Activated T-helper 1 cell treated with anti-CD3 and anti-CD28 coated beads, Interleukin-2, amount 50 U/mL, for 16 hours (primary cell): Measurements from ENCODE around the gene SEMA3C.

Experiments
- DNase-seq, 2 donors: peaks; one replicate each; pipeline ENCODE4 v3.0.0-alpha.2; 2020; ENCODE audit warnings: low read depth in 1 of 2, low spot score in 1 of 2

The SEMA3C gene

DNA sequence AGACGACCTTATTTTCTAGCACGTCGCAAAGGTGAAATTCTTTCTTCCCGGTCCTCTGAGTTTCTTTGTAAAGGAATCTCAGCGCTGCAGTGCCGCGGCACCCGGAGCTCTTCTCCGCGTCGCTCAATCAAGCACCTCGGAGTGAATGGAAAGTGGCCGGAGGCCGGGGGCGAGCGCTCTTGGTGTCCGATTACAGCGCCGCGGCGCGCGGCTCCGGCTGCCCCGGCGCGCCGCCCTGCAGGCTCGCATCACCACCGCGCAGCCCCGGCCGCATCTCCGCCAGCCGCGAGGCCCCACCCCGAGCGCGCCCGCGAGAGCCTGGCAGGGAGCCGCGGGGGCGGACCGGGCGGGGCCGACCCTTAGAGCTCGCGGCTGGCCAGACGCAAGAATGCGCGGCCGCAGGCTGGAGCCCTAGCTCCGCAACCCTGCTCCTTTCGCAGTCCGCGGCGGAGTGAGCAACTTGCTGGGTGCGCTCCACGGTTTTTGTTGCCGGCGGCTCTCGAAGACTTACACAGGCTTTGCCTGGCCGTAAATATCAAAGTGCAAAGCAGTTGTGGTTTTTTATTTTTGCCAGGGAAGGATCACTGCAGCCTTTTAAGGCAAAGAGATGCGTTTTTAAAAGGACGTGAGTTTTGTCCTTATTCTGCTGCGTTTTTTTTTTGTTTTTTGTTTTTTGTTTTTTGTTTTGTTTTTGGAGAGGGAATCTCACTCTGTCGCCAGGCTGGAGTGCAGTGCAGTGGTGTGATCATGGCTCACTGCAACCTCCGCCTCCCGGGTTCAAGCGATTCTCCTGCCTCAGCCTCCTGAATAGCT lies at the start of gene SEMA3C:
Gene SEMA3C (minus strand): TSS at position 143 of the 813 bp plus-strand sequence. CDS start 2,270 bp downstream, outside the sequence.
- no peak for DNase-seq

DNA sequence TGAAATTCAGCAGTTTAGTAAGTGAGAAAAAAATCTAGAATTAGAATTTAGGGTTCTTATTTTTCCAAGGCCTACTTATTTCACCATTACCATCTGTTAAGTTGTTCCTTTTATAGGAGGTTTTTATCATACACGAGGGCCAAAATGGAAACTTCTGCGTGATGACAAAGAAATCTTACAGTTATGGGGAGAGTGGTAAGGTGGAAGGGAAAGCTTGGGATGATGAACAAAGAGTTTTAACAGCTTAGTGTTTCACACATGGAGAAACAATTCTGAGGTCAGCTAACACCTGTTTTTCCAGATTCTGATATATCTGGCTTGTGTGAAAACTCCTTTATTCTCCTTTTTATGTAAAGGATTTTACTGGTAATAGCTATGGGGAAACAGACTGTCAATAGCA lies 49.8 kb upstream of the SEMA3C start:
- DNase-seq = no peak

DNA sequence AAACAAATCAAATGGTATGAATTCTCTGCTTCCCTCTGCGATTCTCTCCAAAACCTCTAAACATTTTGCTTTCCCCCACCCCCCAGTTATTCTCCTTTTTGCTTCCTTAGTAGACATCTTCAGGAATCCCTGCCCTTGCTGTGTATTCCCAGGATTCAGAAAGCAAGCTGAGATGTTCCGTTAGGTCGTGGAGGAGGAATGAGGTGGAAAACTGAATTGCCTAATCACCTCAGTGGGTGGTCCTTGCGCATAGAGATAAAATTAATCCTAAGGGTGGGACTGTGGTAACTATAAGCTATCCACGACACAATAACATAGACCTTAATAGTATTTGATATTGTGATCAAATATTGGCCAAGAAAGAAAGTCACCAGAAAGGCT lies 49.1 kb upstream of the SEMA3C start:
- DNase-seq = no peak

DNA sequence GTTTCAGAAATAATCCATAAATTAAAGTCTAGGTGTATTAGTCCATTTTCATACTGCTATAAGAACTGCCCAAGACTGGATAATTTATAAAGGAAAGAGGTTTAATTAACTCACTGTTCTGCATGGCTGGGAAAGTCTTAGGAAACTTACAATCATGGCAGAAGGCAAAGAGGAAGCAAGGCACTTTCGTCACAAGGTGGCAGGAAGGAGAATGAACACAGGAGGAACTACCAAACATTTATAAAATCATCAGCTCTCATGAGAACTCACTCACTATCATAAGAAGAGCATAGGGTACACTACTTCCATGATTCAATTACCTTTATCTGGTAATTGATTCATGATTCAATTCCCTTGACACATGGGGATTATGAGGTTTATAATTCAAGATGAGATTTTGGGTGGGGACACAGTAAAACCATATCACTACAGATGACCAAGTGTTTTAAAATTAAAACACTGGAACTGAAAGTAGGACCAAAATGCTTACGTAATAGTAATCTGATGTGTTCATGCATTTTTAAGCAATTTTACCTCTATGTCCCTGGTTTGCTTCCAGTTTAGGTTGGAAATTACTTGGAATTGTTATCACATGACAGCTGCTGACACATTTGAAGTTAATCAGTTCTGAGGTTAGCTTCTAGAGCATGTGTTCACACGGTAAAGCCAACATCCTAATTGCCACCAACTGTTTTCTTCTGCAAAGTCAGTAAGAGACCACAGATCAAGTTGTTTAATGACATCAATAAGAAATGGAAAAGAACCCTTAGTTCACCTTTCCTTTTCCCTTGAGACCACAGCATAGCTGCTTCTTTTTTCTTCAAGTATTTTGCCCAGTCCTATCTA lies 48.4 kb upstream of the SEMA3C start:
- DNase-seq = no peak

DNA sequence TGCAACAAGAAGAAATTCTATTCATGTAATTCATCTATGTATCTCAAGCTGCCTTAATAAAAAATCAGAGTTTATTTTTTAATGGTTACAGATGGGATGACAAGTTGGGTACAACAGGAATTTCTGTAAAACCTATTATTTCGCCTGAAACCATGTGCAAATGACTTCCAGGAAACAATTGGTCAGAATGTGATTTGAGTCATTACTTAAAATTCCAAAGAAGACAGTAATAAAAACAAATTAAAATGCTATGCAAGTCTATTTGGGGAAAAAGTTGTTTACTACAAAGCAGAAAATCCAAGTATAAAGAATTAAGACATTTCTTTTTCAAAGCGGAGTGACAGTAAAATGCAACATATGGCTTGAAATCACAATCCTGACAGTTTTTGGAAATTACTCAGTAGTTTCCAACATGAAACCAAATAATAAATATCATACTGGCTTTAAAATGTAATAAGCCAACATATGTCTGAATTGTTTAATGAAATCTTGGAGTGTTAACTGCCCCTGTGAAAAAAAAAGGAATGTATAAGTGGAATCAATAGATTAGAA lies 41.5 kb upstream of the SEMA3C start:
- DNase-seq = no peak

DNA sequence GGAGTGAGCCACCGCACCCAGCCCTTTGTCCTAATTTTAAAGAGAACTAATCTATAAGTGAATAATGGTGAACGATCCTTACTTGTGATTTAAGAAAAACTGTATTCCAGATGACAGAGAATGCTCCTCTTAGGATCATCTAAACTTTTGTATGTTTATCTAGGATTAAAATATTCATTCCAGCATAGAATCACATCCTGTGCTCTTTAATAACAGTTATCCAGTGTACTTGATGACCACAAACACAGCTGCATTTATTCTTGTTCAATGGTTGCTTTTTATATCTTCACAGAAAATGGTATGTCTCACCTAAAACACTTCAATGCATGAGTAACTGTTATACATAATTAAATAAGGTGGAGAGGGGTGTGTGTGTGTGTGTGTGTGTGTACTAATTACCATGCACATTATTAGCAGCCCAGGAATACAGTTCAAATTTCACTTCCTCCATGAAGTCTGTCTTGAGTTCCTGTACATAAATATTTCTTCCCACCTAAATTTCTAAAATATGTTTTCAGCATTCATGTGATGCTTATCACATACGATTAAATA lies 38.5 kb upstream of the SEMA3C start:
- DNase-seq = no peak

DNA sequence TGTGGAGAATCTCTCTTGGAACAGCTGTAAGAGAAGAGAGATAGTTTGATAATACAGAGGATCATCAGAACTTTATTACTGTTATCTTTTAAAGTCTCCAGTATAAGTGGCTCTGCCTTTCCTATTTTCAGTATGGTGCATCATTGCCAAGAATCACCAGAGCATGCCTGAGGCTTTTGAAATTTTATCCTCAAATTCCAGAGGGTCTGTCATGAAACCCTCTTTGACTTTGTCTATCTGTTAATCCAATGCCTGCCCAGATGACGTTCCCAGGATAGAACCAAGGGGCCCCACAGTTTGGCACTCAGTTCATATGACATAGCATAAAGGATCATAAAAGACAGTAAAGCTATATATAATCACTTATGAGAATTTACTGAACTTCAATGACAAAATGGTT lies 35.3 kb upstream of the SEMA3C start:
- DNase-seq = no peak

DNA sequence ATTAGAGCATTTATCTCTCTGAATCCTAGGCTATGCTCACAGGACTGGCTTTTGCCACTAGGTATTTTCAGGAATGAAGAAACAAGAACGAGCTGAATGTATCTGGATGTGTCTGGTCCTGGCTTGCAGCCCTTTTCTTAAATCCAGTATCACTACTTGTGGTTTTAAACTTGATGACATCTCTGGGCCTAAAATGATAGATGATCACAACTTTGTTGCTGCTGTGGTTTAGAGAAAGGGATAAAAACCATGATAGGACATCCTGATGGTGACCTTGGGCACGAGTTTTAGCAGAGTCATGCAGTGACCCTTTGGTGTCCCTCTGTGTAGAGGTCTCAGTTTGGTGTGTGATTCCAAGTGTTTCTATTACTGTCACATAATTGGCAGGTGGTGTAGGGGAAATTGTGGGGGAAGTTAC lies 31.7 kb upstream of the SEMA3C start:
- no peak for DNase-seq

DNA sequence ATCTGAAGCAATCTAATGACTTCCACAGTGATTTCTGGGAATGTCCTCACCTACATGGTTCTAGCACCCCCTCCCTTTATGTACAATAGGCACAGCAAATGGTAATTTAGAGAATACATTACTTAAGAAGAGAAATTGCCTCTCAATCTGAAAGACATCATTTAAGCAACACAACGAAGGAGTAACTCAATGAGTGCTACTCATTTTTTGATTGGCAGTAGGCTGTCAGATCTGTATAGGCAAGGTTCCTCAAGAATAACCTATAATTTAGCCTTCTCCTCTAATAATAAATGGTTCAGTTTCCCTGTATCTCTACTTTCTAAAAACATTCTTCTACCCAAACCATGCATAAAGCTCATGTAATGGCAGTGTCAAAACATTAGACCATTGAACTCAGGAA lies 30.6 kb upstream of the SEMA3C start:
- no peak for DNase-seq

DNA sequence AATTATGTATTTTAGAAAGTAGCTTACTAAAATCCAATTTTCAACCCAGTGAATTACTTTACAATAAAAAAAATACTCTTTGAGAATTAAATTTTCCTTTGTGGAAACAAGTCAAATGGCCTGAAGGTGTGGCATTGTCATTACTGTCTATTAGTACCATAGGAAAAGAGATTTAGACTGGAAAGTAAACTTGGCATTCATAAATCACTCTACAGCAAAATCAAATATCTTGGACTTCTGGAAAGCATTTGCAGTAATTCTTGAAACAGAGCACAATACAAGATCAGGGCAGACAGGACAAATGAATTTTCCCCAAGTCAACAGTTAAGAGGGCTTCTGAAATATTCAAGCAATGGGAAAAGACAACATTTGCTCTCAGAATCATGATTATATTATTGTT lies 28.0 kb upstream of the SEMA3C start:
- DNase-seq = no peak

DNA sequence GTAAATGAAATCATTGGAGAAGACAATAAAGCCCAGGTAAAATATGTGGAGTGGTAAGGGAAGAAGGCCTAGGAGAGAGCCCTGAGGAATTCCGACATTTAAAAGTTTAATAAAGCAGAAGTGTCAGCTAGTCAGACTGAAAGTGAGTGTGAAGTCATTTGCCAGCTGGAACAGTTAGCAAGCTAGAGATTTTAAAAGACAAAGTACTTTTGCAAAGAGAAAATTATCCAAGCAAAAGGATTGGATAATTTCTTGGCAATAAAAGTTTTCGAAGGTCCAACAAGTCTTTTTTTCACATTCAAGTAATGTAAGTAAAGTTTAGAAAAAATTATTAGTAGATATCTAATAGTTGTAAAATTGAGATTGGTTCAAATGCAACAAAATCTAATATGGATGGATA lies 27.1 kb upstream of the SEMA3C start:
- DNase-seq = no peak

DNA sequence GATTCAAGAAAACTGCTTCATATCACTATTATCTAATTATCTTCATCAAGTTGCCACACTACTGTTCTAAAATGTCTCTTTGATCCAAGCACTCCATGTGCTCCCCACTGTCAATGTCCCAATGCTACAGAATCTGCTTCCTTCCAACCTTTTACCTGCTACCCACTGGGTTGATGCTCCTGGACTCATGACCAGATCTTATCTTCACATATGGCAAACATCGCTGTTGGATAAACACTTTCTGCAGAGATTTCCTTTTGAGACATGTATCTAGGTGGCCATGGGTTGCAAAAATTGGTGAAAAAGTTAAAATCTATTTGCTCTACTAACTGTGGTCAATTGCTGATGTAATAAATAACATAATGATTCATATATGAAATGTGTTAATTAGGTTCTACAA lies 24.5 kb upstream of the SEMA3C start:
- DNase-seq = no peak

DNA sequence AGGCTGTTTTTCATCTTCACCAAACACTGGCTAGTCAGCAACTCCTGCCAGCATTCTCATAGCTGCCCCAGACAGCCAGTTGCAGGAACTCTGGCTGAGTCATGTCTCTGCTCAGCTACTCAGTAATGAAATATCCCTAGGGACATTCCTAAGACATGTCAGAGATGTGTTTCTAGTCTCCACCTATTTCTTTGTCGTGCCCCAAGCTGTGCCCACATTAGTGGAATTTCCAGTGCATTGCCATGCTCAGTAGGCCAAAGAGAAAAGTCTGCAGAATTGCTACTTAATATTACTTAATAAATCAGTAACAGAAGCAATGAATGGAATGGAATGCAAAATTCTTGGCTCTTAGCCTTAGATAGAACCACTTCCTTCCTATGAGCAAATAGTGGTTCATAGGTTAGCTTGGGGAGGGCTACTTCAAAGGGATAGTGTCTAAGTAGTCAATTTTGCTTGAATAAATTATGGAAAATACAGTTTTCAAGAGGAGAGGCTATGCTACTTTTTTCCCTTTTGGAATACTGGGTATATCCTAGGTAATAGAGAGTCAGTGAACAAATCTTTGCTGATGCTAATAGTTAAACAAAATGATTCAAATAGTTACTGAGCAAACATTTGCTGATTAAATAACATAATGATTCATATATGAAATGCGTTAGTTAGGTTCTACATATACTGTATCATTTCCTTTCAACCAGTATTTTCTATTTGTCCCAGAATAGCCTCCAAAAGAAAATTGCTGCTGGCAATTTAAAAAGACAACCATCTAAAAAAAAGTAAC lies 23.6 kb upstream of the SEMA3C start:
- no peak for DNase-seq

DNA sequence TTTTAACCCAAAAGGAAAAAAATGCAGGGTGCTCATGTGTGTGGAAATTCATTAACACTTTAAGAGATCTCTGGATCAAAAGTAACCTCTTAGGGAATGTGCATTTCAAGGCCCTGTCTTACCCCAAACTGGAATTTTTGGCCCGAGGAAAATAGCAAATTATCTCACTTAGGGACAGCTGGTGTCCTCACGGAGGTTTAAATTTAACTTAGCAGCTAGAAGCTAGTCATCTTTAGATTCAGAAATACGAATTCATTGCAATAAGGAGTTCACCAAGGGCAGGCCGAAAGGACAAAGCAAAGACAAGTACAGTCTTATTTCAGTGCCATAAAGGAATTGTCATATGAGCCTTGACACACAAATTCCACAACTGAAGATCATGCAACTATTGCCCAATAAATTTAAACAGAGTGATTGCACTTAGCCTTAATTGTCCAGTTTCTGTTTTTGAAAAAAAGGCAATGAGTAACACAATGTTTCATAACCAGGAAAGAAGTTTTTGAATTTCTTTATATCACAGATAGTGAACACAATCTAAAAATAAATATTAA lies 22.4 kb upstream of the SEMA3C start:
- DNase-seq = no peak

DNA sequence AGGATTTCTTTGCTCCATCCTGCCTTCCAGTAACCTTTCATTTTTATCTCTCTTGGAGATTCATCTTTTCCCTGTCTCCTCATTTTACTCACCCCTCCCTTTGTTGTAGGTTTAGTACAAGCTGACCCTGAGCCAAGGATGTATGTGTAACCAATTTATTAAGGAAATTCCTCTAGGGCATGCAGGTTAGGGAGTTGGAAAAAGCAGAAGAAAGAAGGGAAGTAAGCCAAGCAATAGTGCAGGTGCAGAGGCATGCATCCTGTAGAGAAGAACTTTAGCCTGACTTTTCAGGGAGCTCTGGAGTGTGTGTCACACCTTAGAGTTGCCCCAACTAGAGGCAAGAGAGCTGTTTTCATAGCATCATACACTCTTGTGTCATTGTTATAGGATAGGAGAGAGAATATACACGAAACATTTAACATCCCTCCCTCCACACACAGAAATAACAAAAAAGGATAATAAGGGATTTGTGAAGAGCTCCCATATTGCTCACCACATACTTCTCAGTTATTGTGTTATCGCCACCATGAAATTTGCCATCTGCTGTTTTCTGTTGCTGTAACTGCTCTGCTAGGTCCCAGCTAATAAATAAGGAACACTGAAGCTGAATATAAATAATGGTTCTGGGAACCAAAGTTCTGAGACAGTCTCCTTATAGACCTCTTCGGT lies 21.8 kb upstream of the SEMA3C start:
- no peak for DNase-seq

DNA sequence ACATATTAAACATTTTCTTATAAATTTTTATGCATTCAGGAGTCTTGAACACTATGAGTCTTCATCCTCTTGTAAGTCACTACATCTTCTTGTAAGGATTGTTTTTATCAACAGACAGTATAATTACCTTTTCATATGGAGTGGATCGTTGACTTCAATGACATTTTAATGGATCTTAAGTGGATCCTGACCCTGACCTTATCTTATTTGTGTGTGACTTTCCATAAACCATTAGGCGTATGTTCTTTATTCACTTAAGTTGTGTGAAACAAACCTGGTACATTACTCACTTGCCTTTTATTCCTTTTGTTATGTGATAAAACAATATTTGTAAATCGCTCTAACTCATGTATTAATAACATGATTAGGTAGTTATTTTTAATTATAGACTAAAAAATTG lies 18.5 kb upstream of the SEMA3C start:
- DNase-seq = no peak

DNA sequence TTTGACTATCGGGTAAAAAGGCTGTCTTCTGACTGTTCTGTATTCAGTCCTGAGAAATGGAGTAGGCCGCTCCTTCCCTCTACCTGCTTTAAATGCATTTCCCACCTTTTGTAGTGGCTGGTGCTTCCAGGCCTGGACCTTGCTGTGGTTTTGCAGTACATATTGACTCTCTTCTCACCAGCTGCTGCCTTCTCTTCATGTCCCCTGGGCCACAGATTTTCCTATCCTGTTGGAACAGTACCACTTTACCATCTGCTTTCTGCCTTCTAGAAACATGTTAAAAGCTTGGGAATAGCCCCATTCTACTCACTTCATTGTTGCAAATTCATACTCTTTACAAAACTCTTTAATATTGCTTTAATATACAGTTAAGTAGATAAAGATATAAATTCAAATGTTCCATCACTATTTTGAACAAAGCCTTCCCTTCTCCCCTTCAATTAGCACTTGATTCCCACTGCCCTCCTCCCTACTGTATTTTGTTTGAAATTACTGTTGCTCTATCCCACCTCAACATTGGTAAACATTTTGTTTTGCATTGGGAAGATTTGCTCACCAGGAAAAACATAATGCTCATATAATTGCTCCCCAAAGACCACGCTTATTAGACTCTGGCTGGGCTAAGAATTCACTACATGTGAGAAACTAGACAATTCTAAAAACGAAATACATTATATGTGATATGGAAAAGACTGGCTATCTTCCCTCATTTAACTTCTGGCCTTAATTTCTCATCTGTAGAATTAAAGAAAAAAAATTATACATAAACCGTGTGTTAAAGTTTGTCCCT lies 17.3 kb upstream of the SEMA3C start:
- DNase-seq = no peak

DNA sequence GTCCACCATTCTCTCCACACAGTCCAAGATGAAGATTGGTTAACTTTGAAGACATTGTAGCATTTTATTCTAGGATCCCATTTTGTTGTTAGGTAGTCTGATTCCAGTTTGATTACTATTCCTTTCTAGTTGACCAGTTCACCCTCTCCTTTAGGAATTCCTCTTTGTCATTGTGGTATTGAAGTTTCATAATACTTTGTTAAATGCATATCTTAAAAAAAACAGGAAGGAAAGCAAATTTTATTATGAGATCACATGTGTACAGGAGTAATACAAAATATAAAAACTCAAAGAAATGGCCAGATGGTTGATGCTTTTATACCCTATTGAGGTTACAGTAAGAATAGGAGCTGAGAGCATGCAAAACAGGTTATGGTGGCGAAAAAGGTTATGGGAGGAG lies 15.5 kb upstream of the SEMA3C start:
- no peak for DNase-seq

DNA sequence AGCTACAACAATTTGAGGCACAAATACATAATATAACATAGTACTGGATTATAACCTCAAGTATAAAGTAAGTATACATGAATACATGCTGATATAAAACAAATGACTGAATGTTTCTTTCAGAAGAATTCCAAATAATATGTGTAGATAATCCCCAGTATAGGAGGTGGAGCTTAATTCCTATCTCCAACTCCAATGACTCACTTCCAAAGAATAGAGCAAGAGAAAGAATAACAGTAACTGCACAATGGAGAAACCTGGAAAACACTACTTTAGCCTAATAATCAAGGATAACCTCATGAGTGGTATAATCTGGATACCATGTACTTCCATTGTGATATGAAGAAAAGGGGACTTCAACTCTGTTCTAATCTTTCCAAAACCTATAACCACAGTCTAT lies 13.7 kb upstream of the SEMA3C start:
- no peak for DNase-seq
